Activated CD4-positive, alpha-beta T cell treated with anti-CD3 and anti-CD28 coated beads for 36 hours (primary cell): ENCODE results near the gene GPSM1. TPM values are rescaled to one million over a fixed set of nuclear protein-coding genes. Genes with fewer than 3 reads are reported as not detected.

Experiments
- ATAC-seq: fragments of 200-7000 bp; cut with Tn5 transposase; one replicate; pipeline ENCODE4 v1.10.0; 2021; ENCODE audit warnings: mild to moderate bottlenecking, moderate library complexity
- CTCF ChIA-PET: fragments of 350-600 bp; sonication (Branson Sonifier 250); formaldehyde crosslinking; loops from one replicate; lab custom pipeline; 2021; ENCODE audit warnings: antibody characterized with exemption; lab: Charles Lee
- POLR2A ChIA-PET: fragments of 350-600 bp; sonication (Branson Sonifier 250); formaldehyde crosslinking; loops from one replicate; lab custom pipeline; 2021; ENCODE audit warnings: antibody characterized with exemption, inconsistent platforms; lab: Charles Lee
- DNase-seq: peaks from one replicate; pipeline ENCODE4 v3.0.0-alpha.2; 2020
- H3K27ac Mint-ChIP-seq: one replicate; pipeline ENCODE4 v1.8.0; 2021; ENCODE audit warnings: mixed read lengths
- H3K27me3 Mint-ChIP-seq: one replicate; pipeline ENCODE4 v1.8.0; 2021; ENCODE audit warnings: mixed read lengths
- H3K36me3 Mint-ChIP-seq: one replicate; pipeline ENCODE4 v1.8.0; 2021; ENCODE audit warnings: low read depth, mixed read lengths
- H3K4me1 Mint-ChIP-seq: one replicate; pipeline ENCODE4 v1.8.0; 2021; ENCODE audit warnings: mixed read lengths
- H3K4me3 Mint-ChIP-seq: one replicate; pipeline ENCODE4 v1.8.0; 2021; ENCODE audit warnings: mild to moderate bottlenecking, moderate library complexity, mixed read lengths
- H3K9me3 Mint-ChIP-seq: one replicate; pipeline ENCODE4 v1.8.0; 2021; ENCODE audit warnings: low read depth, mixed read lengths
- intact Hi-C, 2 experiments: fragments of 100-400 bp; cut with DNase I in 1 of 2; cut with micrococcal nuclease in 1 of 2; formaldehyde crosslinking; loops; one replicate each; pipeline versions ENCODE4 v1.14.2 to v1.15.1; 2022 to 2024; cut with DNase I, micrococcal nuclease
- total RNA-seq, 2 experiments: library from RNA; stranded (reverse); gene quantifications; one replicate each; pipeline ENCODE4 v1.2.3, GENCODE V29; 2021

The GPSM1 gene
- total RNA-seq, 2 experiments from 2014 or later = 9.6 to 10.8 TPM

- POLR2A ChIA-PET = no interaction called here
- Mint-ChIP-seq H3K4me3 (no peak overlapping the region), H3K27me3 (no peaks in the 10 kb centered on the region), H3K27ac (no peak overlapping the region), H3K4me1 (peaks cover 4% of the 10 kb centered on the region), H3K9me3 (no peaks in the 10 kb centered on the region), H3K36me3 (no peaks in the 10 kb centered on the region)
- intact Hi-C loops = no loop called here
- CTCF ChIA-PET = no interaction called here
- ATAC-seq = no peak
- DNase-seq = no peak
Observed at GRCh38 chr9:136330406-136330990, 3.2 kb downstream of the GPSM1 start.

- Mint-ChIP-seq H3K27me3 (no peaks in the 10 kb centered on the region), H3K4me3 (no peak overlapping the region), H3K36me3 (no peaks in the 10 kb centered on the region), H3K9me3 (no peaks in the 10 kb centered on the region), H3K4me1 (peaks cover 4% of the 10 kb centered on the region), H3K27ac (no peak overlapping the region)
- POLR2A ChIA-PET = no interaction called here
- intact Hi-C loops = no loop called here
- CTCF ChIA-PET = no interaction called here
- no peak for DNase-seq
- ATAC-seq = no peak
Observed at GRCh38 chr9:136331030-136331429, 3.7 kb downstream of the GPSM1 start.

- ChIA-PET CTCF (no interaction called here), POLR2A (no interaction called here)
- Mint-ChIP-seq H3K36me3 (no peaks in the 10 kb centered on the region), H3K27ac (no peak overlapping the region), H3K27me3 (no peaks in the 10 kb centered on the region), H3K9me3 (no peaks in the 10 kb centered on the region), H3K4me3 (no peak overlapping the region), H3K4me1 (peaks cover 4% of the 10 kb centered on the region)
- intact Hi-C loops = no loop called here
- ATAC-seq (no peak), DNase-seq (no peak)
Observed at GRCh38 chr9:136331556-136332481, 4.5 kb downstream of the GPSM1 start.

GRCh38 chr9:136332482-136332983 is 5.2 kb downstream of the GPSM1 start:
- Mint-ChIP-seq H3K27ac (no peak overlapping the region), H3K4me1 (peaks cover 4% of the 10 kb centered on the region), H3K4me3 (no peak overlapping the region), H3K9me3 (no peaks in the 10 kb centered on the region), H3K36me3 (no peaks in the 10 kb centered on the region), H3K27me3 (no peaks in the 10 kb centered on the region)
- DNase-seq = no peak
- CTCF ChIA-PET = interaction anchor here (0.8 kb wide), 1 partner anchor 79 kb away, joined by 5 read pairs; no protein-coding TSS in a partner anchor
- ATAC-seq = no peak
- intact Hi-C loops = no loop called here
- POLR2A ChIA-PET = no interaction called here

- DNase-seq = no peak
- H3K4me3 Mint-ChIP-seq = no peak overlapping the region
- H3K4me1 Mint-ChIP-seq = peaks cover 4% of the 10 kb centered on the region
- H3K27ac Mint-ChIP-seq = no peak overlapping the region
- CTCF ChIA-PET = interaction anchor here (0.8 kb wide), 1 partner anchor 80 kb away, joined by 5 read pairs; no protein-coding TSS in a partner anchor
- POLR2A ChIA-PET = no interaction called here
- H3K36me3 Mint-ChIP-seq = no peaks in the 10 kb centered on the region
- no peaks in the 10 kb centered on the region for H3K27me3 Mint-ChIP-seq
- no peak for ATAC-seq
- no peaks in the 10 kb centered on the region for H3K9me3 Mint-ChIP-seq
- intact Hi-C loops = no loop called here
Observed at GRCh38 chr9:136333045-136333444, 5.7 kb downstream of the GPSM1 start.

GRCh38 chr9:136333486-136333885 is 6.1 kb downstream of the GPSM1 start:
- intact Hi-C loops = no loop called here
- Mint-ChIP-seq H3K27me3 (no peaks in the 10 kb centered on the region), H3K27ac (no peak overlapping the region), H3K4me3 (no peak overlapping the region), H3K36me3 (no peaks in the 10 kb centered on the region), H3K4me1 (peaks cover 4% of the 10 kb centered on the region), H3K9me3 (no peaks in the 10 kb centered on the region)
- DNase-seq = no peak
- CTCF ChIA-PET = interaction anchor here (0.8 kb wide), 1 partner anchor 80 kb away, joined by 5 read pairs; no protein-coding TSS in a partner anchor
- no peak for ATAC-seq
- POLR2A ChIA-PET = no interaction called here

GRCh38 chr9:136334541-136334940 is 7.2 kb downstream of the GPSM1 start:
- Mint-ChIP-seq H3K4me1 (no peaks in the 10 kb centered on the region), H3K9me3 (no peaks in the 10 kb centered on the region), H3K27ac (no peak overlapping the region), H3K4me3 (no peak overlapping the region), H3K36me3 (no peaks in the 10 kb centered on the region), H3K27me3 (no peaks in the 10 kb centered on the region)
- POLR2A ChIA-PET = no interaction called here
- ATAC-seq (no peak), DNase-seq (no peak)
- CTCF ChIA-PET = no interaction called here
- intact Hi-C loops = no loop called here

GRCh38 chr9:136335296-136336155 is 8.2 kb downstream of the GPSM1 start:
- Mint-ChIP-seq H3K4me3 (no peak overlapping the region), H3K27ac (no peak overlapping the region), H3K4me1 (no peaks in the 10 kb centered on the region), H3K9me3 (no peaks in the 10 kb centered on the region), H3K27me3 (no peaks in the 10 kb centered on the region), H3K36me3 (no peaks in the 10 kb centered on the region)
- no peak for ATAC-seq
- intact Hi-C loops = no loop called here
- no peak for DNase-seq
- POLR2A ChIA-PET = no interaction called here
- CTCF ChIA-PET = no interaction called here

GRCh38 chr9:136336156-136336870 is 9.0 kb downstream of the GPSM1 start:
- H3K9me3 Mint-ChIP-seq = no peaks in the 10 kb centered on the region
- no peaks in the 10 kb centered on the region for H3K36me3 Mint-ChIP-seq
- H3K27ac Mint-ChIP-seq = no peak overlapping the region
- no peak for ATAC-seq
- H3K4me3 Mint-ChIP-seq = no peak overlapping the region
- ChIA-PET CTCF (no interaction called here), POLR2A (no interaction called here)
- intact Hi-C loops = no loop called here
- no peaks in the 10 kb centered on the region for H3K27me3 Mint-ChIP-seq
- no peak for DNase-seq
- no peaks in the 10 kb centered on the region for H3K4me1 Mint-ChIP-seq

GRCh38 chr9:136336881-136337280 is 9.5 kb downstream of the GPSM1 start:
- intact Hi-C loops = no loop called here
- POLR2A ChIA-PET = no interaction called here
- CTCF ChIA-PET = no interaction called here

More at GRCh38 chr9:136336881-136337280, 9.5 kb downstream of the GPSM1 start:
- Mint-ChIP-seq H3K4me1 (no peaks in the 10 kb centered on the region), H3K27ac (no peak overlapping the region), H3K27me3 (no peaks in the 10 kb centered on the region), H3K4me3 (no peak overlapping the region), H3K36me3 (no peaks in the 10 kb centered on the region), H3K9me3 (no peaks in the 10 kb centered on the region)
- ATAC-seq = no peak
- DNase-seq = no peak
